GM19238 (cell line): Measurements from ENCODE around the gene FAM120C.

ENCODE experiments used
- DNase-seq: peaks from one replicate; pipeline ENCODE4 v3.0.0; 2011; ENCODE audit warnings: low spot score; ENCODE audit not compliant: insufficient read length

FAM120C gene

DNA sequence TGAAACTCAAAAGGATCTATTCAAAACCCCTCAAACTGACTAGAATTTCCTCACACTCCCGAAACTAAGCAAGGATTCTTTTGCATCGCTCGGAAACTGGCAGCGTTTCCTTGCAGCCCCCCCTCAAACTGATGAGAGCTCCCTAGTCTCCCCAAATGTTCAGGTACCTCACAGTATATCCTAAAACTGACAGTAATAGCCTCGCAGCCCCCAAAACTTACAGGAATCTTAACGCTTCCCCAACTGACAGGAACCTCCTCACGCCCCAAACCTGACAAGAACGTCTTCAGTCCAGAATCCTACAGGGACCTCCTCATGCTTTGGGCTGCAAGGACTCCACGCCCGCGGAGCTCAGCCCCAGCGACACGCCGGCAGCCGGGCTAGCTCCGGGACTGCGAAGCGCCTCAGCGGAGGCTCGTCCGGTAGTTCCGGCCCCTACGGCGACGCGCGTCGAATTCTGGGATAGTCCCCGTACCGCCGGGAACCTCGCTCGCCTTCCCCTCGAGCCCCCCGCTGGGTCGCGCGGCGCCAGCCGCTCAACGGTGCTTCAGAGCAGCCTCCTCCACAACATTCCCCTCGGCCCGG is 139.4 kb downstream of the FAM120C start:
- no peak for DNase-seq

DNA sequence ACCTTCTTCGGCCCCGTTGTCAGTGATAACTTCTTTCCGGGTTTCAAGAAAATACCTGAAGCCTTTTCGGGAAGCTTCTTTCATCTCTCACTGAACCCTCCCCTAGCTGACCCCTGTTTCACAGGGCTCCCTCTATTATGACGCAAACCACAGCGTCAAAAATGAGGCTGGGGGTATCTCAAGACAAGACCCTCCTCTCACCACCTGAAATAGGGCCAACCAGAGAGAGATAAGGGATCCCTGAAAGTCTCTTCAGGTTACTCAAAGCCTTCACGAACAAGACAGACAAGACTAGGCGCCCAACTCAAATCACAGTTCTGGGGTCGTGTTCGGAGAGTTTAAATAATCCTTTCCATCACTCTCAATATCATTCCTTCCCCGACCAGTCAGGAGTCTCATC is 140.0 kb downstream of the FAM120C start:
- DNase-seq: no peak

DNA sequence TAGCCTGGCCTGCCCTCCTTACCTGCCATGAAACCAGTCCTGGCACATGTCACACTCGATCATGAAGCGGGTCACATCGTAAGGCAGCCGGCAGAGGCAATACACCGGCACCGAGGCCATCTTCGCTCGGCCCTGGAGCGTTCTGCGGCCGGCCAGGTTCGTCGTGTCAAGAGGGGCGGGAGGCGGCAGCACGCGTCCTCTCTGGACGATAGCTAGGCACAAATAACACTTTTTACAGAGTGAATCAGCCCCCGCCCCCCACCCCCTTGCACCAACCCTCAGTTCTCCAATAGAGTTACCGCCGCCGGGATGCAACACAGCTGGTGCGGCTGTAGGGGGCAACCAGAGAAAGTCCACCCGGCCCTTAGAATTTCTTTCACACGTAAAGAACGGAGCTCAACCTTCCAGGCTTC is 140.4 kb downstream of the FAM120C start:
- DNase-seq: peak; percentile 13

GRCh38 chrX:54030329-54030728 is 152.7 kb downstream of the FAM120C start:
- DNase-seq: no peak

GRCh38 chrX:54029529-54030143 is 153.4 kb downstream of the FAM120C start:
- no peak for DNase-seq

GRCh38 chrX:54024350-54024749 is 158.7 kb downstream of the FAM120C start:
- DNase-seq: no peak
